C4-2B (cell line): ENCODE measurements around the gene ZFAND5.

Experiments used
- CTCF ChIP-seq: fragments of 450-650 bp; conservative IDR thresholded peaks from 2 replicates; pipeline ENCODE4 v1.5.1; 2017; ENCODE audit warnings: mild to moderate bottlenecking
- ZFX ChIP-seq: fragments of 450-650 bp; IDR thresholded peaks from 2 replicates; pipeline ENCODE4 v1.6.1; 2017

- TF ChIP-seq CTCF (no peak), ZFX (no peak)
Measured at GRCh38 chr9:72332351-72332750, 32.7 kb downstream of the ZFAND5 start.
